ENCODE data around the gene NECAB2. TPM values are rescaled to one million over a fixed set of nuclear protein-coding genes. Genes with fewer than 3 reads are reported as not detected.

NECAB2 gene
- total RNA-seq, 1 donor from 2014 or later, result 4.6 TPM

DNA sequence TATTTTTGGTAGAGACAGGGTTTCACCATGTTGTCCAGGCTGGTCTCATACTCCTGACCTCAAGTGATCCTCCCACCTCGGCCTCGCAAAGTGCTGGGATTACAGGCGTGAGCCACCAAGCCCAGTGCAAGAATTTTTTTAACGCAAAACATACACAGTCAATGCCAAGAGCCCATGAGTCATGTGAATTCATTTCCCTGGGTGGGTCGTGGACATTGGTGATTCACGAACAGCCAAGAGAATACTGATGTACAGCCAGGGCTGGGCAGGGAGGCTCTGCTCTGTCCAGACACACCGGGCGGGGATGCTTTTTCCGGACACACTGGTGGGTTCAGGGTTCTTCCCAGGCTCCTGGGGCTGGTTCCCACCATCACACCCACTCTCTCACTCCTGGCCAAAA is 56.8 kb downstream of the NECAB2 start:
- no peak for DNase-seq (ENCODE audit: low spot score, unreplicated experiment)
- TF ChIP-seq, protein P1, sequence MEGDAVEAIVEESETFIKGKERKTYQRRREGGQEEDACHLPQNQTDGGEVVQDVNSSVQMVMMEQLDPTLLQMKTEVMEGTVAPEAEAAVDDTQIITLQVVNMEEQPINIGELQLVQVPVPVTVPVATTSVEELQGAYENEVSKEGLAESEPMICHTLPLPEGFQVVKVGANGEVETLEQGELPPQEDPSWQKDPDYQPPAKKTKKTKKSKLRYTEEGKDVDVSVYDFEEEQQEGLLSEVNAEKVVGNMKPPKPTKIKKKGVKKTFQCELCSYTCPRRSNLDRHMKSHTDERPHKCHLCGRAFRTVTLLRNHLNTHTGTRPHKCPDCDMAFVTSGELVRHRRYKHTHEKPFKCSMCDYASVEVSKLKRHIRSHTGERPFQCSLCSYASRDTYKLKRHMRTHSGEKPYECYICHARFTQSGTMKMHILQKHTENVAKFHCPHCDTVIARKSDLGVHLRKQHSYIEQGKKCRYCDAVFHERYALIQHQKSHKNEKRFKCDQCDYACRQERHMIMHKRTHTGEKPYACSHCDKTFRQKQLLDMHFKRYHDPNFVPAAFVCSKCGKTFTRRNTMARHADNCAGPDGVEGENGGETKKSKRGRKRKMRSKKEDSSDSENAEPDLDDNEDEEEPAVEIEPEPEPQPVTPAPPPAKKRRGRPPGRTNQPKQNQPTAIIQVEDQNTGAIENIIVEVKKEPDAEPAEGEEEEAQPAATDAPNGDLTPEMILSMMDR (IDR thresholded peaks at IDR 0.05; ENCODE audit: unreplicated experiment), result no peak

GRCh38 chr16:84026606-84027005 is 58.6 kb downstream of the NECAB2 start:
- TF ChIP-seq, protein P1 (IDR thresholded peaks at IDR 0.05; ENCODE audit: unreplicated experiment), result no peak
- Mint-ChIP-seq H3K36me3 (ENCODE audit: insufficient read depth) (no peaks in the 10 kb centered on the region), H3K27me3 (peaks cover 24% of the 10 kb centered on the region), H3K27ac (no peak overlapping the region), H3K9me3 (ENCODE audit: low read depth) (peaks cover under 1% of the 10 kb centered on the region), H3K4me1 (ENCODE audit: low read depth) (peaks cover 11% of the 10 kb centered on the region), H3K4me3 (ENCODE audit: low read depth) (no peak overlapping the region)
- no peak for DNase-seq (ENCODE audit: low spot score, unreplicated experiment)

More for the DNA sequence above, 56.8 kb downstream of the NECAB2 start:
- Mint-ChIP-seq H3K27ac (no peak overlapping the region), H3K36me3 (ENCODE audit: insufficient read depth) (peaks cover 3% of the 10 kb centered on the region), H3K4me3 (ENCODE audit: low read depth) (no peak overlapping the region), H3K9me3 (ENCODE audit: low read depth) (peaks cover 4% of the 10 kb centered on the region), H3K27me3 (peaks cover 16% of the 10 kb centered on the region), H3K4me1 (ENCODE audit: low read depth) (peaks cover 11% of the 10 kb centered on the region)

DNA sequence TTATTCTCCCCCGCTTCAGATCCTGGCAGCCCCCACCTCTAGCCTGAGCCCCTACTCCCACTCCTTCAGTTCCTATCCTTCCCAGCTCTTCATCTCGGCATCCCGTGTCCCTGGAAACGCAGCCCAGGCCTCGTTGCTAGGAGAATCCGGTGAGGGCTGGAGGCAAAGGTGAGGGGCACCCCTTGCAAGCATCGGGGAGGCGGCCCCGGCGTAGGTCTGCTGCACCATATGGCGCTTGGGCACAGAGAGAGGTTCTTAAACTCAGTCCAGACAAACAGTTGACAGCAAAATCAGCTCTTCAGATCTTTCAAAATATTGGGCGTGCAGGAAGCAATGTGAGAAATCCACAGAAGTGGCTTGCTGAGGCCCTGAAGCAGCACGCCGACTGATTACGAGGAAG is 59.6 kb downstream of the NECAB2 start:
- peaks cover 10% of the 10 kb centered on the region for H3K4me1 Mint-ChIP-seq (ENCODE audit: low read depth)

DNA sequence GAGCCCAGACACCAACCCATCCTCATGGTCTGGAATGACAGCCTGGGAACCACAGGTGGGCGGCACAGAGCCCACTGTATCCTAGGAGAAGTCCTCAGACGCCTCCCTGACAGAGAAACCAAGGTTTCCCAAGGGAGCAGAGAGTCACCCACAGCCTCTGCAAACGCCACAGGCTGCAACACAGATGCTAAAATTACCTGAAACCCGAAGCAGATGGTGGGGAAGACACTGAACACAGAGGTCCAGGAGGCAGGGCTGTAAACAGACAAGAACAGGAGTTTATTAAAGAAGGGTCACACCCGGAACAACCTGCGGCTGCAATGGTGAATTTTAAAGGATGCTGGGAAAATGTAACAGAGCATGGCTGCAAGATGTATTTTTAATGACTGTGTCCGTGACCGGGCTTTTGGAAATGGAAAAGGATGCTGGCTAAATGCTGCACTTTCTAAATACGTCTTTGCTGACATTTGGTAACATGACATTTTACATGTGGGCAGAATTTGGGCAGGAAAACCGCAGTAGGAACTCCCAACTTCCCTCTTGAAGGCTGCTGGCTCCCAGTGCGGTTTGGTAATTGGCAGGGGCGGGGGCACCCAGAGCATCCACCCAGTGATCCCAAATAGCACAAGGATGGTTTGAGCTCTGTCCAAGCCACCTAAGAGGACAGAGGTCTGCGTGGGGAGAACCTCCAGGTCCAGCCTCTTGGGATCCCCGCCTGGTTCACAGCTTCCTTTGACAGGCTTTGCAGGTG is 61.4 kb downstream of the NECAB2 start:
- no peak overlapping the region for H3K4me3 Mint-ChIP-seq (ENCODE audit: low read depth)
- H3K4me1 Mint-ChIP-seq (ENCODE audit: low read depth), result no peaks in the 10 kb centered on the region
- H3K27ac Mint-ChIP-seq, result no peak overlapping the region
- no peaks in the 10 kb centered on the region for H3K36me3 Mint-ChIP-seq (ENCODE audit: insufficient read depth)
- TF ChIP-seq, protein P1 (IDR thresholded peaks at IDR 0.05; ENCODE audit: unreplicated experiment), result no peak
- no peaks in the 10 kb centered on the region for H3K9me3 Mint-ChIP-seq (ENCODE audit: low read depth)
- H3K27me3 Mint-ChIP-seq, result peaks cover 24% of the 10 kb centered on the region
- DNase-seq (ENCODE audit: low spot score, unreplicated experiment), result no peak

More for the DNA sequence above, 59.6 kb downstream of the NECAB2 start:
- peak overlapping the region; percentile 27 for H3K27ac Mint-ChIP-seq
- TF ChIP-seq, protein P1 (IDR thresholded peaks at IDR 0.05; ENCODE audit: unreplicated experiment), result no peak
- H3K27me3 Mint-ChIP-seq, result peaks cover 24% of the 10 kb centered on the region
- DNase-seq (ENCODE audit: low spot score, unreplicated experiment), result no peak
- no peak overlapping the region for H3K4me3 Mint-ChIP-seq (ENCODE audit: low read depth)
- H3K36me3 Mint-ChIP-seq (ENCODE audit: insufficient read depth), result no peaks in the 10 kb centered on the region
- no peaks in the 10 kb centered on the region for H3K9me3 Mint-ChIP-seq (ENCODE audit: low read depth)

GRCh38 chr16:84031556-84031955 is 63.5 kb downstream of the NECAB2 start:
- Mint-ChIP-seq H3K36me3 (ENCODE audit: insufficient read depth) (peaks cover 2% of the 10 kb centered on the region), H3K27me3 (peaks cover 24% of the 10 kb centered on the region), H3K4me1 (ENCODE audit: low read depth) (no peaks in the 10 kb centered on the region), H3K9me3 (ENCODE audit: low read depth) (peaks cover 7% of the 10 kb centered on the region), H3K27ac (no peak overlapping the region), H3K4me3 (ENCODE audit: low read depth) (no peak overlapping the region)
- TF ChIP-seq, protein P1 (IDR thresholded peaks at IDR 0.05; ENCODE audit: unreplicated experiment), result no peak
- no peak for DNase-seq (ENCODE audit: low spot score, unreplicated experiment)

All from progenitor cell of endocrine pancreas (in vitro differentiated cells).